HepG2 (cell line): Measurements from ENCODE around the gene CHST13. TPM values are rescaled to one million over a fixed set of nuclear protein-coding genes. Genes with fewer than 3 reads are reported as not detected.

ENCODE experiments used
- ADNP ChIP-seq: sonication (generic); formaldehyde crosslinking; IDR thresholded peaks from 2 replicates; pipeline ENCODE4 v1.4.0; 2020; ENCODE audit warnings: missing genetic modification reagents
- FOXK2 ChIP-seq: fragments of 450-650 bp; IDR thresholded peaks from 2 replicates; pipeline ENCODE4 v1.6.1; 2016
- NR2C2 ChIP-seq: sonication (generic); formaldehyde crosslinking; IDR thresholded peaks from 2 replicates; pipeline ENCODE4 v1.4.0; 2020; ENCODE audit warnings: missing genetic modification reagents, mild to moderate bottlenecking, moderate library complexity, borderline replicate concordance
- SRSF4 ChIP-seq: fragments of 200-400 bp; formaldehyde crosslinking; IDR thresholded peaks from one replicate; pipeline ENCODE4 v1.6.1; 2018; ENCODE audit warnings: mild to moderate bottlenecking, low read depth, low read length, moderate library complexity; ENCODE audit not compliant: poor library complexity, severe bottlenecking
- ZNF775 ChIP-seq: sonication (generic); formaldehyde crosslinking; IDR thresholded peaks from 2 replicates; pipeline ENCODE4 v1.4.0; 2020; ENCODE audit warnings: missing genetic modification reagents, mild to moderate bottlenecking, moderate library complexity, borderline replicate concordance
- polyA plus RNA-seq, 8 experiments: library from polyadenylated mRNA; depleted of rRNA in 3 of 8; stranded (reverse) in 7 of 8; unstranded in 1 of 8; fragments of >200 nt; fragmentation: Illumina TruSeq in 4 of 8; extraction: Trizol in 4 of 8; gene quantifications; 2 replicates each; pipeline versions ENCODE4 v1.2.1 to v1.2.3, GENCODE V29; 2011 to 2016; ENCODE audit warnings: low read depth in 4 of 8, missing spikeins in 1 of 8, mixed read lengths in 1 of 8; ENCODE audit not compliant: insufficient read depth in 1 of 8
- total RNA-seq, 5 experiments: library from RNA; depleted of rRNA; stranded (reverse); fragments of >200 nt; fragmentation: Illumina TruSeq; extraction: Trizol; gene quantifications; 2 replicates each; pipeline ENCODE4 v1.2.3, GENCODE V29; 2016; ENCODE audit warnings: low read depth in 1 of 5
- TF ChIP-seq, protein P1 (sequence below): sonication (generic); formaldehyde crosslinking; IDR thresholded peaks from 2 replicates; pipeline ENCODE4 v1.4.0; 2020; ENCODE audit warnings: mild to moderate bottlenecking, missing genetic modification reagents
- TF ChIP-seq, protein P2 (sequence below): sonication (generic); formaldehyde crosslinking; IDR thresholded peaks from 2 replicates; pipeline ENCODE4 v1.4.0; 2020; ENCODE audit warnings: mild to moderate bottlenecking, missing genetic modification reagents, borderline replicate concordance
- TF ChIP-seq, protein P3 (sequence below): sonication (generic); formaldehyde crosslinking; IDR thresholded peaks from 2 replicates; pipeline ENCODE4 v1.5.0; 2020; ENCODE audit warnings: missing genetic modification reagents

The CHST13 gene
- total and polyA plus RNA-seq, 2 of the 13 experiments (the other 11 are each of a cell fraction or from before 2014, with no cell fraction given) = 32.0 to 43.1 TPM

GRCh38 chr3:126547721-126548120 lies 23.8 kb downstream of the CHST13 start (continued):
- TF ChIP-seq, protein P1, sequence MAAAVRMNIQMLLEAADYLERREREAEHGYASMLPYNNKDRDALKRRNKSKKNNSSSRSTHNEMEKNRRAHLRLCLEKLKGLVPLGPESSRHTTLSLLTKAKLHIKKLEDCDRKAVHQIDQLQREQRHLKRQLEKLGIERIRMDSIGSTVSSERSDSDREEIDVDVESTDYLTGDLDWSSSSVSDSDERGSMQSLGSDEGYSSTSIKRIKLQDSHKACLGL (CRISPR knock-in tag) = no peak
- TF ChIP-seq, protein P2, sequence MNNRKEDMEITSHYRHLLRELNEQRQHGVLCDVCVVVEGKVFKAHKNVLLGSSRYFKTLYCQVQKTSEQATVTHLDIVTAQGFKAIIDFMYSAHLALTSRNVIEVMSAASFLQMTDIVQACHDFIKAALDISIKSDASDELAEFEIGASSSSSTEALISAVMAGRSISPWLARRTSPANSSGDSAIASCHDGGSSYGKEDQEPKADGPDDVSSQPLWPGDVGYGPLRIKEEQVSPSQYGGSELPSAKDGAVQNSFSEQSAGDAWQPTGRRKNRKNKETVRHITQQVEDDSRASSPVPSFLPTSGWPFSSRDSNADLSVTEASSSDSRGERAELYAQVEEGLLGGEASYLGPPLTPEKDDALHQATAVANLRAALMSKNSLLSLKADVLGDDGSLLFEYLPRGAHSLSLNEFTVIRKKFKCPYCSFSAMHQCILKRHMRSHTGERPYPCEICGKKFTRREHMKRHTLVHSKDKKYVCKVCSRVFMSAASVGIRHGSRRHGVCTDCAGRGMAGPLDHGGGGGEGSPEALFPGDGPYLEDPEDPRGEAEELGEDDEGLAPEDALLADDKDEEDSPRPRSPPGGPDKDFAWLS (CRISPR knock-in tag) = no peak
- TF ChIP-seq ADNP (CRISPR knock-in tag) (no peak), FOXK2 (no peak), ZNF775 (CRISPR knock-in tag) (no peak), NR2C2 (CRISPR knock-in tag) (no peak), SRSF4 (no peak)
- TF ChIP-seq, protein P3, sequence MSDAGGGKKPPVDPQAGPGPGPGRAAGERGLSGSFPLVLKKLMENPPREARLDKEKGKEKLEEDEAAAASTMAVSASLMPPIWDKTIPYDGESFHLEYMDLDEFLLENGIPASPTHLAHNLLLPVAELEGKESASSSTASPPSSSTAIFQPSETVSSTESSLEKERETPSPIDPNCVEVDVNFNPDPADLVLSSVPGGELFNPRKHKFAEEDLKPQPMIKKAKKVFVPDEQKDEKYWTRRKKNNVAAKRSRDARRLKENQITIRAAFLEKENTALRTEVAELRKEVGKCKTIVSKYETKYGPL (CRISPR knock-in tag) = no peak
